GM21723 (cell line): Measurements from ENCODE around the gene CEBPB.

Experiments
- ATAC-seq: cut with Tn5 transposase; IDR thresholded peaks from one replicate; pipeline ENCODE4 v1.9.1; 2021; ENCODE audit warnings: mild to moderate bottlenecking, moderate library complexity; ENCODE audit not compliant: unreplicated experiment

Gene CEBPB

DNA sequence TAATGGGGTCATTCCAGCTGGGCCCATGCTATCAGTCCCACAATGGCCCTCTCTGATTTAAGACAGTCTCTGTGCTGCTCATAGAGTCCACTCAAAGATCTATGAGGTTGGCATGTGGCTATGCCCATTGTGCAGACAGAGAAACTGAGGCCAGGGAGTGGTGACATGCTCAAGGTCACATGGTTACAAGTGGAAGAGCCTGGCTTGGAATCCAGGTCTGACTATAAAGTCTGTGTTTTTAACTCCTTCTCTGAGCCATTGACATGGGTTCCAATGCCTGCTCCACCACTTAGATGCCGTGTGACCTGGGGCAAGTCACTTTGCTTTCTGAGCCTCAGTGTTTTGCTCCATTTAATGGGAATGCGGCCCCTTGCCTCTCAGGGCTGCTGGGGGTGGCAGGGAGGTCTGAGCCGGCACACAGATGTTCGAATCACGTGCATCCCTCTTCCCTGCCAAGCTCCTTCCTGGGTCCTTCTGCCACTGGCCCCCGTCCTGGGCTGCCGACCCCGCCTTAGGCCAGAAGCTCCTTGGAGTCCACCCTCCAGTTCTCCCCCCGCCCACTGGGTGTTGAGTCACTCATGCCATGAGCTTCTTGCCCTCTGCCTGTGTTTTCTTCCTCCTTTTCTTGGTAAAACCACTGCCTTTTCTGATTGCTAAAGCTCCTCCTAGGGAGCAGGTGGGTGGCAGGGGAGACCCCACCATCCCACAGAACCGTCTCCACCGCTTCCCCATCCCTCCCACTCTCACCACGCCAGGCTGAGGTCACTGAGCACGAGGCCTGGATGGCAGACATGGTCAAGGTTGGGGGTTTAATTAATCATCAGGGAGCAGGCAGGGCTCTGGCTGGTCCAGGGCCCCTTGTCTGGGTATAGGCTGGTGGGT, 35.7 kb downstream of the CEBPB start:
- ATAC-seq = no peak

DNA sequence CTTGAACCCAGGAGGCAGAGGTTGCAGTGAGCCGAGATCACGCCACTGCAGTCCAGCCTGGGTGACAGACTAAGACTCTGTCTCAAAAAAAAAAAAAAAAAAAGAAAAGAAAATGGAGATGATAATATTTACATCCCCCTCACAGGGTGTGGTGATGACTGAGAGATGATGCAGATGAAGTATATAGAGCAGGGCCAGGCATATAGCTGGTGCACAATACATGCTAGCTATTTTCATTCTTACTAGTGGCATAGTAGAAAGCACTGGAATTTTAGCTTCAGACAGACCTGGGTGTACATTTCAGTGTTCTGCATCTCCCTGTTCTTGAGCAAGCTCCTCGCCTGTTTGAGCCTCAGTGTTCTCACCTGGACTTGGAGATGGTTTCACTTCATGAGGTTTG, 36.9 kb downstream of the CEBPB start:
- no peak for ATAC-seq

DNA sequence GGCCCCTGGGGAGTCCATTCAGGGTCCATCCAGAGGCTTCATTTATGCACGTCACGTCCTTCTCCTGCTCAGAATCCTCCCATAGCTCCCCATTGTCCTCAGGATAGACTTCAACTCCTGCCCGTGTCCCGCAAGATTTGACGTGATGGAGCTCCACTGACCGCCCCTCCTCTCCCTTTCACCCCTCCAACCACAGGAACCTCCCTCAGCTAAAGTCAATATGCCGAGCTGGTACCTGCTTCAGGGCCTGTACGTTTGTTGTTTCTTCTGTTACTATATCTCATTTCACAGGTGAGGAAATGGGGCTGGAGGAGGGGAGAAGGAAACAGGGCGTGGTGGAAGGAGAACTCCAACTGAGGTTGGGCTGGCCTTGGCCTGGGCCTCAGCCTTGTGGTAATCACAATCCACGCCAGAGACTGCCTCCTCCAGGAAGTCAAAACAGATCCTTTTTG, 38.6 kb downstream of the CEBPB start:
- no peak for ATAC-seq

DNA sequence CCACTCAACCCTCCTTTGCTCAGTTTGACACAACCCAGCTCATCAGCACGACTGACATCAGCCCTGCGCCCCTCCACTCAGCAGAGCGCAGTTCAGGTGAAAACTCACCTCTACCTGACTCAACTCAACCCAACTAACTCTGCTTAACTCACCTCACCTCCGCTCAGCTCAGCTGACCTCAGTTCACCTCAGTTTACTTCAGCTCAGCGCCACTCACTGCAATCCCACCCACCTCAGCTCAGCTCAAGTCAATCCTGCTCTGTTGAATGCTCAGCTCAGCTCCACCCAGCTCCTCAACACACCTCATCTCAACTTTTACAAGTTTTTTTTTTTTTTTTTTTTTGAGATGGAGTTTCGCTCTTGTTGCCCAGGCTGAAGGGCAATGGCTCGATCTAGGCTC, 39.6 kb downstream of the CEBPB start:
- no peak for ATAC-seq

DNA sequence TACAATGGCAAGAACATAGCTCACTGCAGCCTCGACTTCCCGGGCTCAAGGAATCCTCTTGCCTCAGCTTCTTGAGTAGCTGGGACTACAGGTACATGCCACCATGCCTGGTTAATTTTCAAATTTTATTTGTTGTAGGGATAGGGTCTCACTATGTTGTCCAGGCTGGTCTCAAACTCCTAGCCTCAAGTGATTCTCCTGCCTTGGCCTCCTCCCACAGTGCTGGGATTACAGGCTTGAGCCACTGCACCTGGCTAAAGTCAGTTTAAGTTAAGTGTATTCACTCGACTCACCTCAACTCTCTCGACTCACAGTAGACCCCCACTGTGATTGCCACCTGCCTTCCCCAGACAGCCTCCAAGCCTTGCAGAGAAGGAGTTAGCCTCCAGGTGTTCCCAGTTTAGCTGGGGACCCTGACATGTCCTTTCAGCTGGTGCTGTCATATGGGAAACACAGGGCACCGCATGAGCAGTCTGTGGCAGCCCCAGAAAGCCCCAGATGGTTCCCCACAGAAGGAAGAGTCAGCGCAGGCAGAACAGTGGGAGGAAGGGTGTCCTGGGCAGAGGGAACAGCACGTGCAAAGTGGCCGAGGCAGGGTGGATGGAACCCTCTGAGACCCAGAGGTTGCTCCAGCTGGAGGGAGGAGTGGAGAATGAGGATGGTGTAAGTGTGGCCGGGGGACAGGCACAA, 40.4 kb downstream of the CEBPB start:
- ATAC-seq = no peak

DNA sequence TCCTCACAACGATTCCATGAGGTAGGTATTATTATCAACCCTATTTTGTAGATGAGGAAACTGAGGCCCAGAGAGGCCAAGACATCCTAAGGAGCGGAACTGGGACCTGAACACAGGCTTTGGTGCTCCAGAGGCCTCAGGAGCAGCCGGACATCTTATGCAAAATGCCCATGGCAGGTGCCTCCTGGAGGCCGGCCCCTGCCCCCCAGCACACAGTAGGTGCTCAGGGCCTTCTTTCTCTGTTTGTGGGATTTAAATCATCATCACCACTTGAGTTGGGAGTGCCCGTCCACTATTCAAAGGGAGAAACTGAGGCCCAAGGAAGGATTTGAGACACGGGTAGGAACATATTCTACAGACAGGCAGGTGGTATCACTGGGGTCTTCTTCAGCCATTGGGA, 41.2 kb downstream of the CEBPB start:
- no peak for ATAC-seq

DNA sequence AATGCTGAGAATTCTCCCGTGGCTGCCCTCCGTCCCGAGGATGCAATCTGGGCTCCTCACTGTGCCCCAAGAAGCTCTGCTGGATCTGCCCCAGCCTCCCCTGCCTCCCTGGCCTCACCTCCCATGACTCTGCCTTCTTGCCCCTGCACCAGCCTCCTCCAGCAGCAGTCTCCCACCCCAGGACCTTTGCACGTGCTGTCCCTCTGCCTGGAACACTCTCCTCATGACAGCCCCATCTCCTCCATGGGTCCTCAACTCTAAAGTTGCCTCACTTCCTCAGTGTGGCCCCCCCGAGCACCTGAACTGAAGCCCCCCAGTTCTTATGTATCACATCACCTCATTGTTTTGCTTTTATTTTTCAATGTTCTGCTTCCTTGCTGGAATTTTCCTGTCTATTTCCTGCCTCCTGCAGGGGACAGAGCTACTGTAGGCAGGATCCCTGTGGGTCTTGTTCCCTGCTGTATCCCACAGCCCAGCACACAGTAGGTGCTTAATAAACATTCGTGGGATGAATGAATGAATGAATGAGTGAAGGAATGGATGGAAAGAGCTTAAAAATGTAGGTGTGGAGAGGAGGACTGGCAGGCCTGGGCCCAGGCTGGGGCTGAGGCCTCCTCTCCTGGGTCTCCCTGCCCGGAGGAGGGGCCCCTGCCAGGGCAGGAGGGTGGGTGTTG, 42.2 kb downstream of the CEBPB start:
- ATAC-seq = no peak

DNA sequence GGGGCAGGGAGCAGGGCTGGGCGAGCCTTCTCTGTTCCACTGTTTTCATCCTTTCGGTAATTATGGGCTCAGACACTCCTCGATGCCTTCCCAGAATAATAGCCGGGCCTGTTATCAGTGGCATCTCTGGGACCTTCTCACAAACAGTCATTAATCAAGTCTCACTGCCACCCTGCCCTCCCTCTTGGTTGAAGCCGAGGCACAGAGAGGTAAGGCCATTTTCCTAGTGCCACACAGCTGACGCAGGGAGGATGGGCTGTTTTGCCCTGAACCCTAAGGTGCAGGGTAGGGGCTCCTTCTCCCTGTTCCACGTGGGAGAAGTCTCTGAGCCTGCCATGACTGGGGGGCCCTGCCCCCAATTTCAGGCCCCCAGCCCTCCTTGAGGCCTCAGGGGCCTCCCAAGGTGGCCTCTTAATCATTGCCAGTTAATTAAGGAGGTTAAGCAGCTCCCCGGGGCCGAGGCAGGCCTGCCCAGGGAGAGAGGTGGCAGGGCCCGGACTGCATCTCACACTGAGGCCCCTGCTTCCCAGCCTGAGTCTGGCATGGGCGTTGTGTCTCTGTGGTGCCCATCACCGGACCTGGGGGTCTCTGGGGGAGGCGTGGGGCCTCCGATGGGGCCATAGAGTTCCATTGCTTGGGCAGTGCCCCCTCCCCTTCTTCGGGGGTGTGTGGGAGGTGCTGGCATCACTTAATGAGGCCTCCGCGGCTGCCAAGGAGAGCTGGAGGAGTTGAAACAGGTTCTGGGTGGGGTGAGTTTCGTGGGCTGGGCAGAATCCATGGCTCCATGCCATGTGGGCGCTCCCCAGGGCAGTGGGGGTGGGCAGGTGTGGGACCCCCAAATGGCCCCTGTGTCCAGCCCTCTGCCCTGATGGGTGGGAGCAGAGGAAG, 42.9 kb downstream of the CEBPB start:
- ATAC-seq = no peak

DNA sequence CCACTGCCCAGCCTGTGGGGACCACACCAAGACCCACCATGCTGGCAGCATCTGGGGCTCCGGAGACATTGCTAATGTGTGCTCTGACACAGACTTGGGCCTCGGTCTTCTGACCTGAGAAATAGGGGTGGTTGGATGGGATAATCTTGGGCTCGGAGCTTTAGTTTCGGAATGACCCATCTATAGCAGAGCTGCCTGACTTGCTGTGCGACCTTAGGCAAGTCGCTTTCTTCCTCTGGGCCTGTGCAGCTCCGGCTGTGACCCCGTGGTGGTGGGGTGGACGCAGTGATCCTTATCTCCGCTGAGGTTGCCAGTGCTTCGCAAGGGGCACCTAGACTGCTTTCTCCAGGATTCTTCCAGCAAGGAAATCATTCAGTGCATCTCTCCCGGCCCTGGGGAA, 43.7 kb downstream of the CEBPB start:
- ATAC-seq = no peak

DNA sequence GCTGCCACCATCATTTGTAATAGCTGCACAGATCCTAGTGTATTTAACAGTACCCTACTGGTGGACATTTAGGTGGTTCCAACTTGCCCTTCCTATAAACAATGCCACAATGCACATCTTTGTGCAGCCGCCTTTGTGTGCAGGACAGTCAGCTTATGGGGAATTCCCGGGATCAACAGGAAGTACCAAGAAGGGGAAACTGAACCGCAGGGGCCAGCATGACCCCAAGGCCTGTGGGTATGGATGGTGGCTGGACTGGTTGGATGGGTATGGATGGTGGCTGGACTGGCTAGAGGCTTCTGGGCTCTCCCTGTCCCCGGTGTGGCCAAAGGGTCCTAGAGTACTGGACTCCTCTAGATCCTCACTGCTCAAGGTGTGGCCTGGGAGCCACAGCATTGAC, 46.7 kb downstream of the CEBPB start:
- ATAC-seq = no peak

DNA sequence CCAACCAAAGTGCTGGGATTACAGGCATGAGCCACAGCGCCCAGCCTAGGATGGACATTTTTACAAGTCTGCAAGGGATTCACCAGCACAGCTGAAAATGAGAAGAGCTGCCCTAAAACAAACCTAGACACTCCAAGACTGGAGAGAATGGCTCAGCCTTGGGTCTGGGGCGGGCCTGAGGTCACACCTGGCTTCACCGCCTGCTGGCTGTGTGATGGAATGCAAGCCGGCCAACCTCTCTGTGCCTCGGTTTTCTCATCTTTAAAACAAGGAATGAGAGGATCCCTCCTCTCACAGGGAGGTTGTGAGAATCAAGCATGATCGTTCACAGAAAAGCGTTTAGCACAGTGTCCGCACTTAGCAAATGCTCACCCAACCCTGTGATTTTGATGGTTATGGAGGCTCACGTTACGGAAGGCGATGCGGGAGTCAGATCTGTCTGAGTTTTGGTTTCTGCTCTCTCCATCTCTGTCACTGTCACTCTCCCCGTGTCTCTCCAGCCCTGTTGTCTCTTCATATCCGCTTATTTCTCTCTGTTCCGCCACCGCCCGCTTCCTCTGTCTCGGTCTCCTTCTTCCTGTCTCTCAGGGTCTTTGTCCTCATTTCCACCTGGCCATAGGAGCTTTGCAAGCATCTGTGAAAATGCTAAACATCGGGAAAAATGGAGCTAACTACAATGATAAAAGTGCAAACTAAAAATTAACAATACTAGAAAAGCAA, 47.6 kb downstream of the CEBPB start:
- no peak for ATAC-seq

DNA sequence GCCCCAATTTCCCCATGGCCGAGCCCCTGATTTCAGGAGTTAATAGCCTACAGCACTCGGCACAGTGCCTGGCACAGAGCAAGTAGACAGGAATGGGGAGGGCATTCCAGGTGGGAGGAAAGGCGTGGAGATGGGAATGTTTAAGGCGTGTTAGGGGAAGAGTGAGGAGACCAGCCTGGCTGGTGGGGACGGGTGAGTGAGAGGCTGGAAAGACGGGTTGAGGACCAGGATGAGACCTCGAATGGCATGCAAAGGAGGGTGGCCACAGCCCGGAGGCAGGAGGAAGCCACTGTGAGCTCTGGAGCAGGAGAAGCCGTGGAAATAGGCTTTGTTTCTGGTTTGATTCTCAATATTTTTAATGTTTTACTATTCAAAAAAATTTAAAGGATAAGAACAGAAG, 49.5 kb downstream of the CEBPB start:
- ATAC-seq = no peak

DNA sequence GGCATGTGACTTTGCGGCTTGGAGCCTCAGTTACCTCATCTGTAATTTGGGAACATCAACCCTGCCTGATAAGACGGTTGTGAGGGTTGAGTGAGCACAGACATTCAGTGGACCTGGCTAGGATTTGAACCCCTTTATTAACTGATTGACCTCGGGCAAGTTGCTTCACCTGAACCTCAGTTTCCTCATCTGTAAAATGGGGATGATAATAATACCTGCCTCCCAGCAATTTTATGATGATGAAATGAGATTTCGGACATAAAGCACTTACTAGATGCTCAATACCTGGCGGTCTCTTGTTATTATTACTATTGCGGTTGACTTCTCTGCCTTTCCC, 51.5 kb downstream of the CEBPB start:
- ATAC-seq = no peak
